GDM1 (cell line): ENCODE measurements around the gene ATP11C.
"Not testable (repeated sequence)": the region's sequence is repeated elsewhere in the genome, so short reads cannot be mapped to it uniquely, and the experiment has no call there.

Experiments used
- DNase-seq: peaks from one replicate; lab custom pipeline; 2025; lab: John Stamatoyannopoulos, UW

Gene ATP11C

DNA sequence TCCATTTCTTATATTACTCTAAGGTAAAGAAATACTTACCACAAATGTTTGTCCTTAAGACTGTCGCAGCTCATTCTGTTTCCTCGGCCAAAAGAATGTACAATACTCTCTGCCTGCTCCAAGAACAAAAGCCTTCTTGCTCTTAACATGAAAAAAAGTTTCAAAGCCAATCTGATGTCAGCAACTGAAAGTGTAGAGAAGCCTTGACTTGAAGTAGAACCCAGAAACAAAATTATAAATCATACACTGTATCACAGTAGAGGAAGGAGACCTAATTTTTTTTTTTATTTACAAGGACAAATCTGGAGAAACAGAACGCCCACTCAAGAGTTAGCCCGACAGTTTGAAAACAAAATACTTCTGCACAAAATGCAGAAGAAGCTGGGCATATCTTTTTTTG lies 224.8 kb downstream of the ATP11C start, which contains the start of gene MCF2:
Gene MCF2, minus strand, starts transcription at position 101 of the 400 bp plus-strand sequence. CDS start 56,423 bp downstream, outside the sequence.
- DNase-seq = no peak

GRCh38 chrX:139702658-139703057 lies 230.2 kb downstream of the ATP11C start:
- DNase-seq = no peak

GRCh38 chrX:139692908-139693307 lies 239.9 kb downstream of the ATP11C start:
- DNase-seq = no peak

- no peak for DNase-seq
Observed at GRCh38 chrX:139692506-139692849, 240.4 kb downstream of the ATP11C start.

GRCh38 chrX:139691843-139692505 lies 240.9 kb downstream of the ATP11C start:
- no peak for DNase-seq

DNA sequence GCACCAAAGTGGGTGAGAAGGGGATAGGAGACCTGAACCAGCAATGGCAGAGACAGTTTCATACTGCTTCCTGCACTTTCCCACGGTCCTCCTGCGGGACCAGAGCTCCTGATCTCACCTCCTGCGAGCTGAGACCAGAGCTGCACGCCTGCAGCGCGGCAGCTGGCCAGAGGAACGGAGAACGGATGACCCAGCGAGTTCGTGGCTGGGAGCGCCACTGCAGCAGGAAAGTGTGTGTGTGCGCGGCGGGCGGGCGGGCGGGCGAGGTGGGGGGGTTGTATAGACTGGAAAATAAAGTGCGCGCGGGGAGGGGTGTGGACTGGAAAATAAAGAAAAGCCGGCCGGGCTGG lies 241.4 kb downstream of the ATP11C start:
- no peak for DNase-seq

DNA sequence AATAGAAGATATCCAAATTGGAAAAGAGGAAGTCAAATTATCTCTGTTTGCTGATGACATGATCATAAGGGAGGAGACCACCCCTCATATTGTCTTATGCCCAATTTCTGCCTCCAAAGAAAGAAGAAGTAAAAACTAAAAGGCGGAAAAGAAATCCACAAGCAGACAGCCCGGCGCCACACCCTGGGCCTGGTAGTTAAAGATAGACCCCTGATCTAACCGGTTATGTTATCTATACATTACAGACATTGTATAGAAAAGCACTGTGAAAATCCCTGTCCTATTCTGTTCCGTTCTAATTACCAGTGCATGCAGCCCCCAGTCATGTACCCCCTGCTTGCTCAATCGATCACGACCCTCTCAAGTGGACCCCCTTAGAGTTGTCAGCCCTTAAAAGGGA lies 247.7 kb downstream of the ATP11C start:
- DNase-seq = not testable (repeated sequence)

DNA sequence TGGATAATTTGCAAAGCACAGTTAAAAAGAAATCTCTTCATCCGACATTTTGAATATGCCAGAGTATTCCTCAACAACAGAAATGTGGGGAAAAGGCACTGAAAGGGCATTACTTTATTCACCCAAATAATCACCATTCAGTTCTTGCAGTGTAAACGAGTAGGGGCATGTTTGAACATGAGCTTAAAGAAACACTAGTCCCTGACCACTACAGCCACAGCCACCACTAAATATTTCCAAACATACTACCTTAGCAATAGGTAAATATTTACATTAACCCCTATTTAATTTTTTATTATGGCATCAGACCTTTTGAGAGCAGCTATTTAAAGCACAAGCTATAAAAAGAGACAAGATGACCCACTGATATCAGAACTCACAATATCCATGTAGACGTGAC lies 252.5 kb downstream of the ATP11C start:
- DNase-seq = no peak
